Calu3 (cell line): Measurements from ENCODE around the gene SPATC1L. TPM values are rescaled to one million over a fixed set of nuclear protein-coding genes. Genes with fewer than 3 reads are reported as not detected.

ENCODE experiments used
- BruUV-seq: library from RNA; stranded (reverse); fragments of 400-500 nt; replicated peaks from 2 replicates; lab custom pipeline; 2021; lab: Mats Ljungman, UMichigan
- CTCF ChIA-PET: fragments of 300-600 bp; sonication (Branson Sonifier 250); formaldehyde crosslinking; loops from one replicate; lab custom pipeline; 2022; ENCODE audit warnings: antibody characterized with exemption; lab: Charles Lee
- DNase-seq: peaks from one replicate; pipeline ENCODE4 v3.0.0; 2022
- H3K27ac Mint-ChIP-seq: one replicate; pipeline ENCODE4 v1.8.0; 2022; ENCODE audit warnings: mixed read lengths; ENCODE audit not compliant: unreplicated experiment
- H3K27me3 Mint-ChIP-seq: one replicate; pipeline ENCODE4 v1.8.0; 2022; ENCODE audit warnings: mixed read lengths; ENCODE audit not compliant: unreplicated experiment
- H3K36me3 Mint-ChIP-seq: one replicate; pipeline ENCODE4 v1.8.0; 2022; ENCODE audit warnings: mild to moderate bottlenecking, moderate library complexity, mixed read lengths; ENCODE audit not compliant: insufficient read depth, unreplicated experiment
- H3K4me1 Mint-ChIP-seq: one replicate; pipeline ENCODE4 v1.8.0; 2022; ENCODE audit warnings: mild to moderate bottlenecking, low read depth, mixed read lengths; ENCODE audit not compliant: unreplicated experiment
- H3K4me3 Mint-ChIP-seq: one replicate; pipeline ENCODE4 v1.8.0; 2022; ENCODE audit warnings: mild to moderate bottlenecking, low read depth, moderate library complexity, mixed read lengths; ENCODE audit not compliant: unreplicated experiment
- H3K9me3 Mint-ChIP-seq: one replicate; pipeline ENCODE4 v1.8.0; 2022; ENCODE audit warnings: low read depth, mixed read lengths; ENCODE audit not compliant: unreplicated experiment
- CTCF ChIP-seq: fragments of 200-600 bp; IDR thresholded peaks from one replicate; pipeline ENCODE4 v1.8.0; 2022; ENCODE audit warnings: antibody characterized with exemption; ENCODE audit not compliant: unreplicated experiment
- intact Hi-C: fragments of 100-400 bp; cut with micrococcal nuclease; formaldehyde crosslinking; loops from one replicate; pipeline ENCODE4 v1.10.0; 2022; ENCODE audit not compliant: unreplicated experiment
- total RNA-seq: library from RNA; stranded (reverse); gene quantifications from 2 replicates; pipeline ENCODE4 v1.2.3, GENCODE V29; 2022

Gene SPATC1L
- total RNA-seq, 1 experiment from 2014 or later = 4.4 TPM

DNA sequence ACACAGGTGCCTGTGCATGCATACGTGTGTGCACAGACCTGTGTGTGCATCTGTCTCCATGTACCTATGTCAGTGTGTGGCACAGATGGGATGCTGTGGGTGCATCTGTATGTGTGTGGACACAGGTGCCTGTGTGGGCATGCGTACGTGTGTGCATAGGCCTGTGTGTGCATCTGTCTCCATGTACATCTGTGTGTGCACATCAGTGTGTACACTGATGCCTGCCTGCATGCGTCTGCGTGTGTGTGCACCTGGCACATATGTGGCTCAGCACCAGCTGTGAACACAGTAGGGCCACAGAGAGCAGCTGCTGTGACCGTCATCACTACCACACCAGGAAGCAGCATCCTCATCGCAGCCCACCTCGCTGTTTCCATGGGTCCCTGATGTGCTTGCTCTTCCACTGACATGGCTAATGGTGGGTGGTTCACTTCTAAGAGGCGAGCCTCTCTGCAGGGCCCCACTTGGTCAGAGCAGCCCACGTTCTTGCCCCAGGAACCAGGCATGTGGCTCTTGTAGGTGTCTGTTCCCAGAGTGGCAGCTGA is 9.6 kb upstream of the SPATC1L start:
- H3K27me3 Mint-ChIP-seq = no peaks in the 10 kb centered on the region
- H3K4me1 Mint-ChIP-seq = peaks cover 4% of the 10 kb centered on the region
- no peak for DNase-seq
- TF ChIP-seq CTCF = no peak
- H3K4me3 Mint-ChIP-seq = no peak overlapping the region
- CTCF ChIA-PET = no interaction called here
- no peaks in the 10 kb centered on the region for H3K9me3 Mint-ChIP-seq
- intact Hi-C loops = no loop called here
- no peak overlapping the region for H3K27ac Mint-ChIP-seq
- BruUV-seq = no TSS peak
- H3K36me3 Mint-ChIP-seq = peaks cover 39% of the 10 kb centered on the region

DNA sequence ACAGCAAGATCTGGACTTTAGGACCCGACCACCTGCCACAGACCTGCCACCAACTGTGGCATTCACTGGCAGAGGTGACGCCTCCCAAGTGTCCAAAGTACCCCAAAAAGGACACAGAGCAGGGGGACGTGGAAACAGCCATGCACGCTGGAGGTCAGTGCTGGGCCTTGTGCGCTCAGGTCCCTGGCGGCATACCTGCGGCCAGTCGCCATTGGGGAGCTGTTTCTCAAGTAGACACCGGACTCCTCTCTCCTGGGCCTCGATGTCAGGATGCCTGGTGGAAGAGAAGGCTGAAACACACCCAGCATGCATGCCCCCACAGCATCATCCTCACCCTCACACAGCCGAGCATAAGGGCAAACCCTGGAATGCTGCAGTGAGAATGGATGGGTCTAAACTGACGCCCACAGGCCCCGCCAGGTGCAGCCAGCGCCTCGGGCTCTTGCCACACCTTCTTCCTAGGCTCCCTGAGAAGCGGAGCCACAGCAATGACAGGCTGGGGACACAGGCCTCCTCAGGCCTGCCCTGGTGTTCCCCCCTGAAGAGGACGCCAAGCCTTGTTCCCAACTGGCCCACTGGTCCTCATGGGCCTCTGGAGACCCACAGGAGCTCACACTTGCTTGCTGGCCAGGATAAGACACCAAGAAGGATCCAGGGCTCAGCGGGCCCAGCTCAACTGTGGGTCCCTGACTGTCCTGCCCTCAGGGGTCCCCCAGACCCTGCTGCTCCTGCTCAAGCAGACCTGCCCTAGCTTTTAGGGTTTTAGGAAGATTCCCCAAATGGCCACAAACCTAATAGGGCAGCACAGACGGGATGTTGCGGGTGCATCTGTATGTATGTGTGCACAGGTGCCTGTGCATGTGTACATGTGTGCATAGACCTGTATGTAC is 7.7 kb upstream of the SPATC1L start:
- Mint-ChIP-seq H3K27ac (no peak overlapping the region), H3K4me3 (no peak overlapping the region), H3K36me3 (peaks cover 33% of the 10 kb centered on the region), H3K9me3 (no peaks in the 10 kb centered on the region), H3K4me1 (peaks cover 16% of the 10 kb centered on the region), H3K27me3 (no peaks in the 10 kb centered on the region)
- intact Hi-C loops = no loop called here
- CTCF ChIA-PET = no interaction called here
- TF ChIP-seq CTCF = no peak
- DNase-seq = no peak
- no TSS peak for BruUV-seq

- no peak for DNase-seq
- peaks cover 16% of the 10 kb centered on the region for H3K4me1 Mint-ChIP-seq
- no peaks in the 10 kb centered on the region for H3K9me3 Mint-ChIP-seq
- BruUV-seq = no TSS peak
- H3K4me3 Mint-ChIP-seq = no peak overlapping the region
- no peak for TF ChIP-seq CTCF
- no peaks in the 10 kb centered on the region for H3K27me3 Mint-ChIP-seq
- intact Hi-C loops = no loop called here
- CTCF ChIA-PET = no interaction called here
- H3K36me3 Mint-ChIP-seq = peaks cover 28% of the 10 kb centered on the region
- no peak overlapping the region for H3K27ac Mint-ChIP-seq
These were observed 7.0 kb upstream of the SPATC1L start for GRCh38 chr21:46191257-46191685.

- H3K4me3 Mint-ChIP-seq = no peak overlapping the region
- intact Hi-C loops = no loop called here
- no peaks in the 10 kb centered on the region for H3K9me3 Mint-ChIP-seq
- H3K36me3 Mint-ChIP-seq = peaks cover 26% of the 10 kb centered on the region
- peaks cover 16% of the 10 kb centered on the region for H3K4me1 Mint-ChIP-seq
- no peak for DNase-seq
- no peaks in the 10 kb centered on the region for H3K27me3 Mint-ChIP-seq
- TF ChIP-seq CTCF = no peak
- no TSS peak for BruUV-seq
- no peak overlapping the region for H3K27ac Mint-ChIP-seq
- CTCF ChIA-PET = no interaction called here
These were observed 6.4 kb upstream of the SPATC1L start for GRCh38 chr21:46190491-46191131.
